Gastrocnemius medialis (tissue), 4 donors: ENCODE measurements around the gene AKAP11. TPM values are rescaled to one million over a fixed set of nuclear protein-coding genes. Genes with fewer than 3 reads are reported as not detected.

Experiments used
- ATAC-seq, 2 donors: fragments of 150-250 bp; one replicate each; pipeline ENCODE4 v1.9.1; 2016
- DNase-seq, 2 donors: peaks; one replicate each; pipeline ENCODE4 v3.0.0-alpha.2; 2019
- H3K27ac ChIP-seq, 4 donors: fragments of 200-600 bp; sonication (generic); 1 replicate in 1 of 4; 2 replicates in 3 of 4; pipeline ENCODE4 v1.5.1; 2016 to 2018; ENCODE audit warnings: mild to moderate bottlenecking in 2 of 4, moderate library complexity in 1 of 4
- H3K27me3 ChIP-seq, 3 donors: fragments of 200-600 bp; sonication (generic) in 2 of 3; 1 replicate in 1 of 3; 2 replicates in 2 of 3; pipeline versions ENCODE4 v1.5.1 to v1.6.0; 2016 to 2019; ENCODE audit warnings: mild to moderate bottlenecking in 1 of 3, moderate library complexity in 1 of 3
- H3K36me3 ChIP-seq, 2 donors: fragments of 200-600 bp; sonication (generic) in 1 of 2; one replicate each; pipeline ENCODE4 v1.5.1; 2017 to 2018
- H3K4me1 ChIP-seq, 2 donors: fragments of 200-600 bp; sonication (generic) in 1 of 2; one replicate each; pipeline ENCODE4 v1.5.1; 2016 to 2017; ENCODE audit warnings: mild to moderate bottlenecking in 2 of 2
- H3K4me3 ChIP-seq, 4 donors: fragments of 200-600 bp; sonication (generic) in 3 of 4; 1 replicate in 1 of 4; 2 replicates in 3 of 4; pipeline ENCODE4 v1.5.1; 2016 to 2019; ENCODE audit warnings: mild to moderate bottlenecking in 2 of 4
- H3K9me3 ChIP-seq, 3 donors: fragments of 200-600 bp; sonication (generic) in 2 of 3; 1 replicate in 1 of 3; 2 replicates in 2 of 3; pipeline ENCODE4 v1.5.1; 2016 to 2019
- CTCF ChIP-seq, 5 experiments: fragments of 450-650 bp in 3 of 5; fragments of 200-600 bp in 2 of 5; sonication (generic) in 2 of 5; IDR thresholded peaks in 4 of 5; conservative IDR thresholded peaks in 1 of 5; 1 replicate in 4 of 5; 2 replicates in 1 of 5; pipeline ENCODE4 v1.5.1; 2016 to 2019; ENCODE audit warnings: antibody characterized with exemption in 5 of 5, mild to moderate bottlenecking in 3 of 5, moderate library complexity in 3 of 5
- POLR2A ChIP-seq, 2 donors: fragments of 450-650 bp; IDR thresholded peaks; one replicate each; pipeline ENCODE4 v1.6.1; 2017; ENCODE audit warnings: antibody characterized with exemption in 2 of 2, mild to moderate bottlenecking in 2 of 2, moderate library complexity in 2 of 2
- in situ Hi-C, 4 donors: fragments of 200-750 bp; cut with MboI; loops; one replicate each; pipeline versions ENCODE4 v1.15.0 to v1.8.0; 2017; ENCODE audit warnings: low sequenced_read_pairs in 4 of 4
- intact Hi-C: fragments of 100-400 bp; cut with DNase I; formaldehyde crosslinking; loops from one replicate; pipeline ENCODE4 v1.15.1; 2023; ENCODE audit warnings: low total_unique reads
- total RNA-seq, 4 donors: library from RNA; depleted of rRNA; stranded (reverse); fragments of >200 nt; gene quantifications; one replicate each; pipeline versions ENCODE4 v1.1.0 to v1.2.3, GENCODE V29; 2016

Gene AKAP11
- total RNA-seq, 4 donors from 2014 or later = 7.7 to 12.8 (median 10.4) TPM

GRCh38 chr13:42275098-42275471, 3.1 kb downstream of the AKAP11 start:
- no peaks in the 10 kb centered on the region for H3K36me3 ChIP-seq
- DNase-seq (no peak), ATAC-seq (no peak)
- TF ChIP-seq POLR2A (IDR thresholded peaks at IDR 0.05) = no peak
- no peak for TF ChIP-seq CTCF (IDR thresholded peaks at IDR 0.05 in 4 of 5, conservative IDR thresholded peaks at IDR 0.05 in 1 of 5)
- no peak overlapping the region for H3K4me3 ChIP-seq
- H3K27ac ChIP-seq = no peak overlapping the region
- peaks cover 9% of the 10 kb centered on the region in 2 donors for H3K4me1 ChIP-seq
- peaks cover 0 to 5% (median 0%) of the 10 kb centered on the region in 3 donors for H3K27me3 ChIP-seq
- in situ Hi-C loops (no loop called here), intact Hi-C loops (no loop called here)
- H3K9me3 ChIP-seq = no peaks in the 10 kb centered on the region

- Histone ChIP-seq H3K9me3 (no peaks in the 10 kb centered on the region), H3K36me3 (no peaks in the 10 kb centered on the region), H3K4me3 (no peak overlapping the region), H3K27ac (no peak overlapping the region), H3K27me3 (peaks cover 0 to 5% (median 0%) of the 10 kb centered on the region in 3 donors), H3K4me1 (peaks cover 9 to 13% of the 10 kb centered on the region in 2 donors)
- ATAC-seq (no peak), DNase-seq (no peak)
- intact Hi-C loops (no loop called here), in situ Hi-C loops (no loop called here)
- TF ChIP-seq CTCF (IDR thresholded peaks at IDR 0.05 in 4 of 5, conservative IDR thresholded peaks at IDR 0.05 in 1 of 5) (no peak), POLR2A (IDR thresholded peaks at IDR 0.05) (no peak)
These were observed 3.6 kb downstream of the AKAP11 start for GRCh38 chr13:42275506-42275905.

GRCh38 chr13:42276683-42277082, 4.7 kb downstream of the AKAP11 start:
- DNase-seq (no peak), ATAC-seq (no peak)
- Histone ChIP-seq H3K36me3 (no peaks in the 10 kb centered on the region), H3K4me1 (peaks cover 9 to 15% of the 10 kb centered on the region in 2 donors), H3K27ac (no peak overlapping the region), H3K4me3 (no peak overlapping the region), H3K27me3 (no peaks in the 10 kb centered on the region), H3K9me3 (no peaks in the 10 kb centered on the region)
- intact Hi-C loops = no loop called here
- TF ChIP-seq POLR2A (IDR thresholded peaks at IDR 0.05) (no peak), CTCF (IDR thresholded peaks at IDR 0.05 in 4 of 5, conservative IDR thresholded peaks at IDR 0.05 in 1 of 5) (no peak)
- in situ Hi-C loops = no loop called here

GRCh38 chr13:42277618-42278276, 5.8 kb downstream of the AKAP11 start:
- peaks cover 9 to 15% of the 10 kb centered on the region in 2 donors for H3K4me1 ChIP-seq
- no peaks in the 10 kb centered on the region for H3K9me3 ChIP-seq
- H3K36me3 ChIP-seq = no peaks in the 10 kb centered on the region
- intact Hi-C loops = no loop called here
- DNase-seq = no peak
- no peak overlapping the region for H3K27ac ChIP-seq
- no peak overlapping the region for H3K4me3 ChIP-seq
- H3K27me3 ChIP-seq = no peaks in the 10 kb centered on the region
- ATAC-seq = no peak
- TF ChIP-seq POLR2A (IDR thresholded peaks at IDR 0.05) (no peak), CTCF (IDR thresholded peaks at IDR 0.05 in 4 of 5, conservative IDR thresholded peaks at IDR 0.05 in 1 of 5) (no peak)
- in situ Hi-C loops = no loop called here

- Histone ChIP-seq H3K4me1 (peaks cover 0 to 7% of the 10 kb centered on the region in 2 donors), H3K27ac (no peak overlapping the region), H3K27me3 (no peaks in the 10 kb centered on the region), H3K9me3 (no peaks in the 10 kb centered on the region), H3K36me3 (no peaks in the 10 kb centered on the region), H3K4me3 (no peak overlapping the region)
- ATAC-seq = no peak
- intact Hi-C loops = no loop called here
- DNase-seq = no peak
- in situ Hi-C loops = no loop called here
- TF ChIP-seq POLR2A (IDR thresholded peaks at IDR 0.05) (no peak), CTCF (IDR thresholded peaks at IDR 0.05 in 4 of 5, conservative IDR thresholded peaks at IDR 0.05 in 1 of 5) (no peak)
These were observed 7.1 kb downstream of the AKAP11 start for GRCh38 chr13:42279080-42279479.
